Panc1 (cell line): ENCODE measurements around the gene TMEM87B. TPM values are rescaled to one million over a fixed set of nuclear protein-coding genes. Genes with fewer than 3 reads are reported as not detected.

Experiments
- ATAC-seq: fragments of 200-7000 bp; cut with Tn5 transposase; 2 replicates; pipeline ENCODE4 v1.9.1; 2020; ENCODE audit warnings: mild to moderate bottlenecking, moderate library complexity
- BruUV-seq: library from RNA; stranded (reverse); fragments of 400-500 nt; replicated peaks from 2 replicates; lab custom pipeline; 2021; lab: Mats Ljungman, UMichigan
- CTCF ChIA-PET: fragments of 300-600 bp; sonication (Branson Sonifier 250); formaldehyde crosslinking; loops from one replicate; lab custom pipeline; 2022; ENCODE audit warnings: antibody characterized with exemption; lab: Charles Lee
- POLR2A ChIA-PET: fragments of 300-600 bp; sonication (Branson Sonifier 250); formaldehyde crosslinking; loops from one replicate; lab custom pipeline; 2022; ENCODE audit warnings: antibody characterized with exemption; lab: Charles Lee
- DNase-seq: peaks from one replicate; pipeline ENCODE4 v3.0.0-alpha.2; 2010; ENCODE audit warnings: low read depth, low spot score
- H3K27ac ChIP-seq: 2 replicates; pipeline ENCODE4 v1.5.1; 2011; ENCODE audit warnings: mild to moderate bottlenecking, low read length, inconsistent platforms
- H3K27me3 ChIP-seq: fragments of 200-500 bp; sonication (Bioruptor generic); 2 replicates; pipeline ENCODE4 v1.6.0; 2014; ENCODE audit warnings: low read length, inconsistent platforms; ENCODE audit not compliant: control insufficient read depth, insufficient read depth
- H3K36me3 ChIP-seq: fragments of 200-500 bp; sonication (Bioruptor generic); 2 replicates; pipeline ENCODE4 v1.5.1; 2014; ENCODE audit warnings: inconsistent platforms, mild to moderate bottlenecking, low read length, moderate library complexity; ENCODE audit not compliant: control insufficient read depth, insufficient read depth
- H3K4me1 ChIP-seq: 2 replicates; pipeline ENCODE4 v1.5.1; 2011; ENCODE audit warnings: inconsistent platforms, mild to moderate bottlenecking, low read length, moderate library complexity; ENCODE audit not compliant: control insufficient read depth, insufficient read depth
- H3K4me3 ChIP-seq, 2 experiments: 2 replicates each; pipeline ENCODE4 v1.5.1; 2011 to 2012; ENCODE audit warnings: low read depth in 2 of 2, low read length in 2 of 2, mild to moderate bottlenecking in 2 of 2, inconsistent platforms in 1 of 2, moderate library complexity in 1 of 2
- H3K9me3 ChIP-seq: fragments of 200-500 bp; sonication (Bioruptor generic); 2 replicates; pipeline ENCODE4 v1.5.1; 2014; ENCODE audit warnings: low read depth, mild to moderate bottlenecking, inconsistent platforms, low read length, moderate library complexity; ENCODE audit not compliant: control insufficient read depth, insufficient read depth
- CTCF ChIP-seq: fragments of 450-650 bp; IDR thresholded peaks from 2 replicates; pipeline ENCODE4 v1.5.1; 2017; ENCODE audit warnings: mild to moderate bottlenecking
- POLR2AphosphoS5 ChIP-seq: IDR thresholded peaks from 2 replicates; pipeline ENCODE4 v1.6.1; 2012; ENCODE audit warnings: mild to moderate bottlenecking, low read depth, low read length, moderate library complexity
- SIN3A ChIP-seq: IDR thresholded peaks from 2 replicates; pipeline ENCODE4 v1.6.1; 2012; ENCODE audit warnings: low read depth, mild to moderate bottlenecking, low read length, moderate library complexity, borderline replicate concordance; ENCODE audit not compliant: insufficient read depth
- TCF7L2 ChIP-seq: IDR thresholded peaks from 2 replicates; pipeline ENCODE4 v1.6.1; 2011; ENCODE audit warnings: mild to moderate bottlenecking, low read depth, low read length, inconsistent platforms
- in situ Hi-C: cut with HindIII; loops from 2 replicates; pipeline ENCODE4 v1.10.0; 2016; ENCODE audit warnings: low sequenced_read_pairs, low pct_unique_long_range_greater_than_20kb
- intact Hi-C: fragments of 100-400 bp; cut with micrococcal nuclease; formaldehyde crosslinking; loops from one replicate; pipeline ENCODE4 v1.10.0; 2022; ENCODE audit not compliant: unreplicated experiment
- total RNA-seq: library from RNA; stranded (reverse); gene quantifications from one replicate; pipeline ENCODE4 v1.2.1, GENCODE V29; 2021; ENCODE audit not compliant: unreplicated experiment
- TF ChIP-seq, protein P1 (sequence below), 2 experiments: IDR thresholded peaks; 2 replicates each; pipeline ENCODE4 v1.6.1; 2011 to 2012; ENCODE audit warnings: low read depth in 2 of 2, control low read depth in 1 of 2, low read length in 1 of 2, mild to moderate bottlenecking in 1 of 2, moderate library complexity in 1 of 2; ENCODE audit not compliant: insufficient read depth in 1 of 2

Gene TMEM87B
- total RNA-seq, 1 experiment from 2014 or later = 22.8 TPM

DNA sequence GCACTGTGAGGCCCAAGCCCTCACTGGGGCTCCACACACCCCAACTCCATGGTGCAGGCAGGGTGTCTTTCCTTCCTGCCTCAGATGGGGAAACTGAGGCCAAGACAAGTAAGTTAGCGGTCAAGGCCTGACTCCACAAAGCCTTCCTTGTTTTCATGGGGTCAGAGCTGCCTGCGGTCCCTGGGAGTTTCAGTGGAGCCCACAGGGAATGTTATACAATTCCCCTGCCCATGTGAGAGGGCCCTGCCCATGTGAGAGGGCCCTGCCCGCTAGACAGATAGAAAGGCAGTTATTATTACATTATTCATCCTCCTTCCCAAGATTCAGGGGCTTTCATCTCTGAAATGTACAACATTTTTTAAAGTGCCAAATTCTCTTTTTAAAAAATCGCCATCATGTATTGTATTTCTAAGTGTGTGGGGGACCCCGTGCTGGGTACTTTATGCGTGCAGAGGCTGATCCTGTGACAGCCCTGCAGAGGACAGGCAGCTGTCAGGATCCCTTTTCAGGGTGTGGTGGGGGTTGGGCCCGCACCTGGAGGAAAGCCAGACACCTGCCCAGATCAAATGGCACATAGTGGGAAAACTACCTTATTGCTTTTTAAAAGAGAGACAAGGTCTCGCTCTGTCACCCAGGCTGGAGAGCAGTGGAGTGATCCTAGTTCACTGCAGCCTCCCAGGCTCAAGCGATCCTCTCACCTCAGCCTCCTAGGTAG is 106.5 kb downstream of the TMEM87B start:
- Histone ChIP-seq H3K36me3 (no peaks in the 10 kb centered on the region), H3K27ac (no peak overlapping the region), H3K4me3 (no peak overlapping the region), H3K9me3 (no peaks in the 10 kb centered on the region), H3K4me1 (no peaks in the 10 kb centered on the region), H3K27me3 (no peaks in the 10 kb centered on the region)
- DNase-seq (no peak), ATAC-seq (no peak)
- no TSS peak for BruUV-seq
- in situ Hi-C loops = no loop called here
- ChIA-PET CTCF (interaction anchor here (0.7 kb wide), 1 partner anchor 806 kb away, joined by 3 read pairs; no protein-coding TSS in a partner anchor), POLR2A (no interaction called here)
- TF ChIP-seq POLR2AphosphoS5 (no peak), CTCF (no peak), TCF7L2 (no peak), SIN3A (no peak)
- TF ChIP-seq, protein P1, sequence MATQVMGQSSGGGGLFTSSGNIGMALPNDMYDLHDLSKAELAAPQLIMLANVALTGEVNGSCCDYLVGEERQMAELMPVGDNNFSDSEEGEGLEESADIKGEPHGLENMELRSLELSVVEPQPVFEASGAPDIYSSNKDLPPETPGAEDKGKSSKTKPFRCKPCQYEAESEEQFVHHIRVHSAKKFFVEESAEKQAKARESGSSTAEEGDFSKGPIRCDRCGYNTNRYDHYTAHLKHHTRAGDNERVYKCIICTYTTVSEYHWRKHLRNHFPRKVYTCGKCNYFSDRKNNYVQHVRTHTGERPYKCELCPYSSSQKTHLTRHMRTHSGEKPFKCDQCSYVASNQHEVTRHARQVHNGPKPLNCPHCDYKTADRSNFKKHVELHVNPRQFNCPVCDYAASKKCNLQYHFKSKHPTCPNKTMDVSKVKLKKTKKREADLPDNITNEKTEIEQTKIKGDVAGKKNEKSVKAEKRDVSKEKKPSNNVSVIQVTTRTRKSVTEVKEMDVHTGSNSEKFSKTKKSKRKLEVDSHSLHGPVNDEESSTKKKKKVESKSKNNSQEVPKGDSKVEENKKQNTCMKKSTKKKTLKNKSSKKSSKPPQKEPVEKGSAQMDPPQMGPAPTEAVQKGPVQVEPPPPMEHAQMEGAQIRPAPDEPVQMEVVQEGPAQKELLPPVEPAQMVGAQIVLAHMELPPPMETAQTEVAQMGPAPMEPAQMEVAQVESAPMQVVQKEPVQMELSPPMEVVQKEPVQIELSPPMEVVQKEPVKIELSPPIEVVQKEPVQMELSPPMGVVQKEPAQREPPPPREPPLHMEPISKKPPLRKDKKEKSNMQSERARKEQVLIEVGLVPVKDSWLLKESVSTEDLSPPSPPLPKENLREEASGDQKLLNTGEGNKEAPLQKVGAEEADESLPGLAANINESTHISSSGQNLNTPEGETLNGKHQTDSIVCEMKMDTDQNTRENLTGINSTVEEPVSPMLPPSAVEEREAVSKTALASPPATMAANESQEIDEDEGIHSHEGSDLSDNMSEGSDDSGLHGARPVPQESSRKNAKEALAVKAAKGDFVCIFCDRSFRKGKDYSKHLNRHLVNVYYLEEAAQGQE (IDR thresholded peaks at IDR 0.05; ENCODE audit: insufficient read depth in 1 of 2, low read depth in 2 of 2, low read length in 1 of 2) = no peak
- intact Hi-C loops = no loop called here

- Histone ChIP-seq H3K27ac (no peak overlapping the region), H3K4me3 (no peak overlapping the region), H3K9me3 (no peaks in the 10 kb centered on the region), H3K36me3 (no peaks in the 10 kb centered on the region), H3K4me1 (no peaks in the 10 kb centered on the region), H3K27me3 (no peaks in the 10 kb centered on the region)
- BruUV-seq = no TSS peak
- in situ Hi-C loops (no loop called here), intact Hi-C loops (no loop called here)
- POLR2A ChIA-PET = no interaction called here
- TF ChIP-seq, protein P1 (IDR thresholded peaks at IDR 0.05; ENCODE audit: insufficient read depth in 1 of 2, low read depth in 2 of 2, low read length in 1 of 2) = no peak
- no peak for TF ChIP-seq POLR2AphosphoS5
- no peak for TF ChIP-seq TCF7L2
- no peak for TF ChIP-seq SIN3A
- no peak for TF ChIP-seq CTCF
- DNase-seq (no peak), ATAC-seq (no peak)
- CTCF ChIA-PET = interaction anchor here (0.7 kb wide), 1 partner anchor 805 kb away, joined by 3 read pairs; no protein-coding TSS in a partner anchor
These were observed 107.3 kb downstream of the TMEM87B start for GRCh38 chr2:112162341-112162740.
